Caco-2 (cell line): Measurements from ENCODE around the gene C4orf50. TPM values are rescaled to one million over a fixed set of nuclear protein-coding genes. Genes with fewer than 3 reads are reported as not detected.

ENCODE experiments used
- BruUV-seq: library from RNA; stranded (reverse); fragments of 400-500 nt; replicated peaks from 2 replicates; lab custom pipeline; 2021; lab: Mats Ljungman, UMichigan
- CTCF ChIA-PET: fragments of 300-600 bp; sonication (Branson Sonifier 250); formaldehyde crosslinking; loops from one replicate; lab custom pipeline; 2022; ENCODE audit warnings: antibody characterized with exemption; lab: Charles Lee
- POLR2A ChIA-PET: fragments of 300-600 bp; sonication (Branson Sonifier 250); formaldehyde crosslinking; loops from one replicate; lab custom pipeline; 2022; ENCODE audit warnings: antibody characterized with exemption; lab: Charles Lee
- DNase-seq, 2 experiments: peaks; one replicate each; pipeline versions ENCODE4 v3.0.0 to v3.0.0-alpha.2; 2020 to 2022
- H3K27me3 ChIP-seq: replicated peaks from 2 replicates; pipeline ENCODE4 v1.6.0; 2011; ENCODE audit warnings: low read length; ENCODE audit not compliant: control insufficient read depth, insufficient read depth
- H3K36me3 ChIP-seq: 2 replicates; pipeline ENCODE4 v1.5.1; 2011; ENCODE audit warnings: low read length; ENCODE audit not compliant: control insufficient read depth, insufficient read depth
- H3K4me1 ChIP-seq: fragments of 250-450 bp; sonication (Bioruptor Pico); 2 replicates; pipeline ENCODE4 v1.5.1; 2020; ENCODE audit warnings: mild to moderate bottlenecking
- H3K4me3 ChIP-seq: 2 replicates; pipeline ENCODE4 v1.5.1; 2011; ENCODE audit warnings: low read depth, mild to moderate bottlenecking, control low read depth, low read length
- H3K9me3 ChIP-seq: fragments of 250-450 bp; sonication (Bioruptor Pico); 2 replicates; pipeline ENCODE4 v1.5.1; 2020; ENCODE audit warnings: mild to moderate bottlenecking, moderate library complexity
- H3K27ac Mint-ChIP-seq: one replicate; pipeline ENCODE4 v1.8.0; 2022; ENCODE audit warnings: mixed read lengths; ENCODE audit not compliant: unreplicated experiment
- H3K27me3 Mint-ChIP-seq: one replicate; pipeline ENCODE4 v1.8.0; 2022; ENCODE audit warnings: mixed read lengths; ENCODE audit not compliant: insufficient read depth, unreplicated experiment
- H3K36me3 Mint-ChIP-seq: one replicate; pipeline ENCODE4 v1.8.0; 2022; ENCODE audit warnings: mild to moderate bottlenecking, mixed read lengths; ENCODE audit not compliant: insufficient read depth, unreplicated experiment
- H3K4me1 Mint-ChIP-seq: one replicate; pipeline ENCODE4 v1.8.0; 2022; ENCODE audit warnings: low read depth, mixed read lengths; ENCODE audit not compliant: unreplicated experiment
- H3K4me3 Mint-ChIP-seq: one replicate; pipeline ENCODE4 v1.8.0; 2022; ENCODE audit warnings: mild to moderate bottlenecking, moderate library complexity, mixed read lengths; ENCODE audit not compliant: unreplicated experiment
- H3K9me3 Mint-ChIP-seq: one replicate; pipeline ENCODE4 v1.8.0; 2022; ENCODE audit warnings: mixed read lengths; ENCODE audit not compliant: unreplicated experiment
- intact Hi-C: fragments of 100-400 bp; cut with micrococcal nuclease; formaldehyde crosslinking; loops from one replicate; pipeline ENCODE4 v1.10.0; 2022; ENCODE audit not compliant: unreplicated experiment
- total RNA-seq: library from RNA; stranded (reverse); gene quantifications from 2 replicates; pipeline ENCODE4 v1.2.3, GENCODE V29; 2022
- TF ChIP-seq, protein P1 (sequence below), 2 experiments: fragments of 200-600 bp in 1 of 2; IDR thresholded peaks; 1 replicate in 1 of 2; 2 replicates in 1 of 2; pipeline versions ENCODE4 v1.5.1 to v1.8.0; 2011 to 2022; ENCODE audit warnings: antibody characterized with exemption in 1 of 2, control low read depth in 1 of 2, inconsistent platforms in 1 of 2, low read depth in 1 of 2, low read length in 1 of 2, mild to moderate bottlenecking in 1 of 2, moderate library complexity in 1 of 2; ENCODE audit not compliant: insufficient read depth in 1 of 2, severe bottlenecking in 1 of 2, unreplicated experiment in 1 of 2

Gene C4orf50
- total RNA-seq, 1 experiment from 2014 or later = not detected

- Mint-ChIP-seq H3K9me3 (no peaks in the 10 kb centered on the region), H3K4me1 (no peaks in the 10 kb centered on the region), H3K4me3 (no peak overlapping the region), H3K27ac (no peak overlapping the region), H3K27me3 (peaks cover 15% of the 10 kb centered on the region), H3K36me3 (no peaks in the 10 kb centered on the region)
- DNase-seq = no peak
- no TSS peak for BruUV-seq
- TF ChIP-seq, protein P1, sequence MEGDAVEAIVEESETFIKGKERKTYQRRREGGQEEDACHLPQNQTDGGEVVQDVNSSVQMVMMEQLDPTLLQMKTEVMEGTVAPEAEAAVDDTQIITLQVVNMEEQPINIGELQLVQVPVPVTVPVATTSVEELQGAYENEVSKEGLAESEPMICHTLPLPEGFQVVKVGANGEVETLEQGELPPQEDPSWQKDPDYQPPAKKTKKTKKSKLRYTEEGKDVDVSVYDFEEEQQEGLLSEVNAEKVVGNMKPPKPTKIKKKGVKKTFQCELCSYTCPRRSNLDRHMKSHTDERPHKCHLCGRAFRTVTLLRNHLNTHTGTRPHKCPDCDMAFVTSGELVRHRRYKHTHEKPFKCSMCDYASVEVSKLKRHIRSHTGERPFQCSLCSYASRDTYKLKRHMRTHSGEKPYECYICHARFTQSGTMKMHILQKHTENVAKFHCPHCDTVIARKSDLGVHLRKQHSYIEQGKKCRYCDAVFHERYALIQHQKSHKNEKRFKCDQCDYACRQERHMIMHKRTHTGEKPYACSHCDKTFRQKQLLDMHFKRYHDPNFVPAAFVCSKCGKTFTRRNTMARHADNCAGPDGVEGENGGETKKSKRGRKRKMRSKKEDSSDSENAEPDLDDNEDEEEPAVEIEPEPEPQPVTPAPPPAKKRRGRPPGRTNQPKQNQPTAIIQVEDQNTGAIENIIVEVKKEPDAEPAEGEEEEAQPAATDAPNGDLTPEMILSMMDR (IDR thresholded peaks at IDR 0.05; ENCODE audit: insufficient read depth in 1 of 2, low read depth in 1 of 2, low read length in 1 of 2, severe bottlenecking in 1 of 2, unreplicated experiment in 1 of 2) = no peak
- H3K4me3 ChIP-seq = no peak overlapping the region
- H3K36me3 ChIP-seq = no peaks in the 10 kb centered on the region
- intact Hi-C loops = no loop called here
- H3K4me1 ChIP-seq = no peaks in the 10 kb centered on the region
- no peaks in the 10 kb centered on the region for H3K9me3 ChIP-seq
- CTCF ChIA-PET = no interaction called here
- POLR2A ChIA-PET = no interaction called here
- H3K27me3 ChIP-seq = no peaks in the 10 kb centered on the region
Measured at GRCh38 chr4:5867866-5868265, 150.4 kb downstream of the C4orf50 start.

- no peak overlapping the region for H3K4me3 ChIP-seq
- Mint-ChIP-seq H3K36me3 (no peaks in the 10 kb centered on the region), H3K4me3 (no peak overlapping the region), H3K4me1 (no peaks in the 10 kb centered on the region), H3K27ac (no peak overlapping the region), H3K9me3 (no peaks in the 10 kb centered on the region), H3K27me3 (peaks cover 15% of the 10 kb centered on the region)
- H3K36me3 ChIP-seq = no peaks in the 10 kb centered on the region
- intact Hi-C loops = no loop called here
- TF ChIP-seq, protein P1 (IDR thresholded peaks at IDR 0.05; ENCODE audit: insufficient read depth in 1 of 2, low read depth in 1 of 2, low read length in 1 of 2, severe bottlenecking in 1 of 2, unreplicated experiment in 1 of 2) = no peak
- H3K27me3 ChIP-seq = no peaks in the 10 kb centered on the region
- ChIA-PET POLR2A (no interaction called here), CTCF (no interaction called here)
- no peak for DNase-seq
- BruUV-seq = no TSS peak
- H3K9me3 ChIP-seq = no peaks in the 10 kb centered on the region
- no peaks in the 10 kb centered on the region for H3K4me1 ChIP-seq
Measured at GRCh38 chr4:5866841-5867813, 151.1 kb downstream of the C4orf50 start.

DNA sequence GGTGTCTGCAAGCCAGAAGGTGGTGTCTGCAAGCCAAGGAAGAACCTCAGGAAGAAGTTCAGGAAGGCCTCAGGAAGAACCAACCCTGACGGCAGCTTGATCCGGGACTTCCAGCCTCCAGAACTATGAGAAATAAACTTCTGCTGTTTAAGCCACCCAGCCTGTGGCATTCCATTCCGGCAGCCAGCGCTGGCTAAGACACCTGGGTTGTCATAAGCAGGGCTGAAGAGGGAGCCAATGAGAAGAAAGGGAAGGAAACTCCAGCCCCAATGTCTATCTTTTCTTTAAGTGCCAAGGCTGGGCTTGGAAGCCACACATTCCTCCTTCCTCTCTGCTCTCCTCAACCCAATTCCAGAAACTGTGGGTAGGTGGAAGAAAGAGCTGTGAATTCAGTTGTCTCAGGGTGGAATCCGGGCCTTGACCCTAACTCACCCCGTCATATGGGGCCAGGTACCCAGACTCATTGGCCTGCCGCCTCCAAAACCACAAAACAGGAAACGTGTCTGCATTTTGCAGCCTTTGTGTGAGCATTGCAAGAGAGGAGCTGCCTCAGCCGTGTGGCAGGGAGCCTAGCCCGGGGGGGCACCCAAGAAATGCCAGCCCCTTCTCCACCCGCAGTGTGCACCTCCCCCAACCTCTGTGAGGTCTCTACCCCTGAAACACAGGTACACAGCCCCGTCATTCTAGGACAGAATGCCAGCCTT lies 152.2 kb downstream of the C4orf50 start:
- ChIA-PET CTCF (no interaction called here), POLR2A (no interaction called here)
- DNase-seq = no peak
- no peaks in the 10 kb centered on the region for H3K4me1 ChIP-seq
- H3K9me3 ChIP-seq = no peaks in the 10 kb centered on the region
- Mint-ChIP-seq H3K4me3 (no peak overlapping the region), H3K4me1 (no peaks in the 10 kb centered on the region), H3K27ac (no peak overlapping the region), H3K9me3 (no peaks in the 10 kb centered on the region), H3K36me3 (no peaks in the 10 kb centered on the region), H3K27me3 (peaks cover 15% of the 10 kb centered on the region)
- H3K36me3 ChIP-seq = no peaks in the 10 kb centered on the region
- BruUV-seq = no TSS peak
- no peaks in the 10 kb centered on the region for H3K27me3 ChIP-seq
- TF ChIP-seq, protein P1 (IDR thresholded peaks at IDR 0.05; ENCODE audit: insufficient read depth in 1 of 2, low read depth in 1 of 2, low read length in 1 of 2, severe bottlenecking in 1 of 2, unreplicated experiment in 1 of 2) = no peak
- intact Hi-C loops = no loop called here
- no peak overlapping the region for H3K4me3 ChIP-seq
